DMS 273 treated with DMSO at 0.1 percent for 48 hours (cell line): Measurements from ENCODE around the gene CTAG1B.
"Not testable (repeated sequence)": the region's sequence is repeated elsewhere in the genome, so short reads cannot be mapped to it uniquely, and the experiment has no call there.

Experiments used
- DNase-seq: peaks from one replicate; lab custom pipeline; 2025; lab: John Stamatoyannopoulos, UW

Gene CTAG1B

GRCh38 chrX:154619182-154619581 lies at the start of gene CTAG1B:
Gene CTAG1B (minus strand): TSS chrX:154619282. CDS start chrX:154619218, 64 bp downstream.
- not testable (repeated sequence) for DNase-seq

GRCh38 chrX:154661899-154662298 lies 42.8 kb upstream of the CTAG1B start:
- no peak for DNase-seq

DNA sequence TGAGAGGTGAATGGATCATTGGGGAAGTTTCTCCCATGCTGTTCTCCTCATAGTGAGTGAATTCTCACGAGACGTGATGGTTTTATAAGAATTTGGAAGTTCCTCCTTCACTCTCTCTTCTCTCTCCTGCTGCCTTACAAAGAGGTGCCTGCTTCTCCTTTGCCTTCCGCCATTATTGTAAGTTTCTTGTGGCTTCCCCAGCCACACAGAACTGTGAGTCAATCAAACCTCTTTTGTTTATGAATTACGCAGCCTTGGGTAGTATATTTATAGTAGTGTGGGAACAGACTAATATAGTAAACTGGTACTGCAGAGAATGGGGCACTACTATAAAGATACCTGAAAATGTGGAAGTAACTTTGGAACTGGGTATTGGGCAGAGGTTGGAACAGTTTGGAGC lies 42.1 kb upstream of the CTAG1B start:
- no peak for DNase-seq

GRCh38 chrX:154660541-154660940 lies 41.5 kb upstream of the CTAG1B start:
- DNase-seq, result no peak

DNA sequence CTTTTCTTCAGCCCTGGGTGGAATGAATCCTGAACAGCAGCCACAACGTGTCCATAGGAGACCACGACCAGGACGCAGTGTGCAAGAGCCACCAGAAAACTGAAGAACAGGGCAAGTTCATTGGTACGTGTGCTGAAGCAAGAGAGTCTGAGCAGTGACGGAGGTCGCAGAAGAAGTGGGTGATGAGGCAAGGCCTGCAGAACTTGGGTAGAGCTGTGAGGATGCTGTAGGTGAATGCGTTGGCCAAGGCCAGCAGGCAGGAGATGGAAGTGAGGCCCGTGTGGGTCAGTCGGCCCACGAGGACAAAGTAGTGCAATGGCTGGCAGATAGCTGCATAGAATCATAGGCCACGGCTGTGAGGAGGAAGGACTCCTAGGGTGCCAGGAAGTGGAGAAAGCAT lies 39.9 kb upstream of the CTAG1B start:
- no peak for DNase-seq

DNA sequence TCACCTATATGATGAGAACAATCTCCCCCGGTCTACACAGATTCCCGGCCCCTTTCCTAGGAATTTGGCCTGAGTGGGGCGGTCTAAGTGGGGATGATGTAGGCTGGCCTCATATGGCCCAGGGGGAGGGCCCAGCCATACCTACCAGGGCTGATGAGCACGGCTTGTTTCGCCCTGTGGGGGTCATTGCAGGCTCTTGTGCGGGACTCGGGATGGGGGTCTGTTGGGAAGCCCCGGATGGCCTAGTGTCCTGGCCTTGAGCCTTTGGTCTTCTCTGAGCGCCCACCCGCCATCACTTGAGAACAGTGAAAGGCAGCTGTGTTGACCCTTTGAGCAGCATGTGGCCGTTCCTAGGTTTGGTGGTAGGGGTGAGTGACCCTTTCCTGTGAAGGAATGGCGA lies 39.1 kb upstream of the CTAG1B start:
- no peak for DNase-seq

GRCh38 chrX:154657226-154657805 lies 38.2 kb upstream of the CTAG1B start:
- no peak for DNase-seq

DNA sequence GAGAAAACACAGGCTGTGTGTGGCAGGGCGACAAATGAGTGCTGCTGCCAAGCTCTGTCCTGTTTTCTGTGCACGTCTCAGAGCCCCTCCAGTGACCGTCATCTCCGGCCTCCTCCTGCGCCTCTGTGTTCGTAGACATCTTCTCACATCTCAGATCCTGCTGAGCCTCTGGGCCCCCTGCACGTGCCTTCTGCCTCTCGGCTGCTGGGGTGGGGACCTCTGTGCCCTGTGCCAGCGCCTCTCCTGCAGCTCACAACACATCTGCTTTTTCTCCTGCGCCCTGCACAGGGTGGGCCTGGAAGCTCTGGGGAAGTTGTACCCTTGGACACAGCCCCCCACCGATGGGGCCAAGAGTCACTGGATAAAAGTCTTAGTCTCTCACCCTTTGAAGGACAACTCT lies 36.7 kb upstream of the CTAG1B start:
- DNase-seq, result no peak

GRCh38 chrX:154655346-154655745 lies 36.3 kb upstream of the CTAG1B start:
- no peak for DNase-seq

- DNase-seq, result no peak
Observed at GRCh38 chrX:154654925-154655324, 35.8 kb upstream of the CTAG1B start.

DNA sequence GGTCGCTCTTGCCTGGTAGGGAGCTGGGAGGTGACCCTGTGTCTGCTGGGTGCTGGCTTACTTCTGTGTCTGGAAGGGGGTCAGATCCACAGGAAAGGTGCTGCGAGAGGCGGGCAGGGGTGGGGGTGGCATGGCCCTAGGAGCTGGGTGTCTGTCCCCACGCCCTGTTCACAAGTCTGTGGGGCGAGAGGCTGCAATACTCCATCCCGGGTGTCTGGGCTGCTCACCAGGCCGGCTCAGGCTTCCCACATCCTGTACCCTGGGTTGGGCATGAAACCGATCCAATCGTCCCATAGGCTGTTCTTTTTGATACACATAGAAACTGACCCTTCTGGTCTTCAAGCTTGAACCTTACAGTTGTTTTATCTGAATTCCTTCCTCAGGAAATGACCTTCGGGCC lies 35.3 kb upstream of the CTAG1B start:
- DNase-seq, result no peak

- not testable (repeated sequence) for DNase-seq
Observed at GRCh38 chrX:154653413-154653812, 34.3 kb upstream of the CTAG1B start, which contains the start of gene CTAG2. Gene CTAG2 (minus strand): TSS chrX:154653579. CDS start chrX:154653515, 64 bp downstream.

DNA sequence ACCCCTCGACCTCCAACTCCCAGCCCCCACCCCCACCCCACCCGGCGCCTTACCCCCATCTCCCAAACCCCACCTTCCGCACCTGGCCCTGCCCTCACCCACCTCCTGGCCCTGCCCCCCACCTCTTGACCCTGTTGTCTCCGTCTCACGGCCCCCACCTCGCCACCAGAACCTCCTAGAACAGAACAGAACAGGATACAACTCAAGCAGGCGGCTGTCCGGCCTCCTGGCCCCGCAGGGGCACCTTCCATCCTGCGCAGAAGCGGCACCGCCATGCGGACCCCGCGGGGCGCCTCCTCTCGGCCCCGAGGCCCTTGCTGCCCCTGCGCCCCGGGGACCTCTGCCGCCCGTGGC lies 33.9 kb upstream of the CTAG1B start:
- DNase-seq, result no peak

DNA sequence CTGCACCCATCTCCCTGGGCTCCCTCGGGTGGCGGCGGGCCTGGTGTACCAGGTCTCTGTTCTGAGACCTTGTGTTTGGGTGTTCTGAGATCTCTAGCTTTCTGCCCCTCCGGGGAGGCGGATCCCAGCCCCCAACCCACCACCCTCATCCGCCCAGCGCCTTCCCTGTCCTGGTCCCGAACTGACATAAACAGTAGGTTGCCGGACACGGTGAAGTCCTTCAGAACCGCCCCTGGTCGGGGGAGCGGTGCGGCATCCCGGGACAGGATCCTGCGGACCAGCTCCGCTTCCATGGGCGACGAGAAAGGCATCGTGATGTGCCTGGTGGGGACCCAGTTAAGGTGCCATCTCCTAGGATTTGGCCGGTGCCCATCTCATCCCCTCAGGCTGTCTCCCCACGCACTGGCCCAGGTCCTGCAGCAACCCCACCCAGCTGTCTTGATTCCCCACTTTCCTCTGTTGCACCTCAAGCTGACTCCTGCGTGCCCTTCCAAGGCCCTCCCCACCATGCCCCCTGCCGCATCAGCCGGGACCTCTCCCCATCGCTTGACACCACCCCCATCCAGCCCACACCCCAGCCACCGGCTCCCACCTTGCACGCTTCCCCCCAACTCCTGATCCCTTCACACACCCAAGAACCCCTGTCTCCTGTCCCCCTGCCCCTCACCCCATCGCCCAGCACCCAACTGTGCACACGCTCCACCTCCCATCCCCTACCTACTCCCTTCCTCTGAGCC lies 33.4 kb upstream of the CTAG1B start:
- no peak for DNase-seq

DNA sequence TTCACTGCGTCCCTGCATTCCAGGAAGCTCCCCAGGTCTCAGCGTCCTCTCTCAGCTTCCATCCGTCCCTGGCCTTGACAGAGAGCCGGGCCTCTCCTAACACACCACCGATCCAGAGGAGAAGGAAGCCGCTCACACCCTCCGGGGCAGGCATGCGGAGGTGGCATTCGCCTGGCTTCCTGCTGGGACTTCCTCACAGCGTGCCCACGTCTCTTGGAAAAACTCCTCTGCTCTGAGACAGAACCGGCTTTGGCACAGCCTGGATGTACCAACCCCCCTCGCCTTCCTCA lies 31.1 kb upstream of the CTAG1B start:
- DNase-seq, result no peak

DNA sequence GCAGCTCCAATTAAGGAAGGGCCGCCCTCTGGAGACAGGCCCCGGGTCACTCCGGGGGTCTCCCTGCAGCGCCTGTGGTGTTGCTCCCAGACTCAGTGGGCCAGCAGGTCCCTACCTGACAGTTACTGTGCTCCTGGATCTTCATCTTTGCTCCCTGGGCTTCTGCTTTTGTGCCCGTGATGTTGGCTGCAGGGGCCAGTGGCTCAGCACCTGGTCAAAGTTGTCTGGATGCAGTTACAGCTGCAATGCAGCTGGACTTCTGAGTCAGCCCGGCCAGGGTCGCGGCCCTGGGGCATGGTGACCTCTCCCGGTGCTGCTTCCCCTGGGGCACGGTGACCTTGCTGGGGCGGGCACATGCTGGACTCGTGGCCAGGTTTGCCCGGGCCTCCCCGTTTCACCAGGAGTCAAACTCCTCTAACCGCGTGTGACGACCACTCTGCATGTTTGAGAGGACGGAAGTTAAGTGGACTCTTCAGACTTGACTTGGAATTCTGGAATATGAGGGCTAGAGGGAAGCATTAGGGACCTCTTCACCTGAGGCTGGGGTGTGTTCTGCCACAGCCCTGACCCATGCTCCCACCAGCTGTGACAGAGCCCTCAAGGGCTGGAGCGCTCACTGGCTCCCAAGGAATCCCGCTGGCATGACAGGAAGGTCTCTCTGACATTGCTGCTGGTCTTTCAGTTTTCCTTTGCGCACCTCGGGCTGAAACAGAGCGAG lies 30.6 kb upstream of the CTAG1B start:
- DNase-seq, result no peak

GRCh38 chrX:154648931-154649330 lies 29.8 kb upstream of the CTAG1B start:
- no peak for DNase-seq

- not testable (repeated sequence) for DNase-seq
Observed at GRCh38 chrX:154645745-154646378, 26.8 kb upstream of the CTAG1B start.

GRCh38 chrX:154643708-154644107 lies 24.6 kb upstream of the CTAG1B start:
- DNase-seq, result not testable (repeated sequence)

GRCh38 chrX:154641740-154642139 lies 22.7 kb upstream of the CTAG1B start:
- DNase-seq, result not testable (repeated sequence)

DNA sequence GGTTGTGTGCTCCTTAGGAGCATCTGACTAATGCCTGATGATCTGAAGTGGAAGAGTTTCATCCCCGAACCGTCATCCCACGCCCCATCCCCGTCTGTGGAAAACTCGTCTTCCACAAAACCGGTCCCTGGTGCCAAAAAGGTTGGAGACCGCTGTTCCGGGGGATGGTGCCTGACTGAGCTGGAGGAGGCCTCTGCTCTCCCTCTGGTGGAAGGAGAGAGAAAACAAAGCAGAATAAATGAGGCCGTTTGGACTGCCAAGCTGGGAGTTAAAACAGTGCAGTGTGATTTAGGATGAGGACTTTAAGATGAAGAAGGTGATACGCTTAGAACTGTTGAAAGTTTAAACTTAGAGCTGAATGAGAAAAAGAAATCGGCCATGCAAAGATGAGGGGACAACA lies 14.6 kb upstream of the CTAG1B start:
- DNase-seq, result not testable (repeated sequence)

DNA sequence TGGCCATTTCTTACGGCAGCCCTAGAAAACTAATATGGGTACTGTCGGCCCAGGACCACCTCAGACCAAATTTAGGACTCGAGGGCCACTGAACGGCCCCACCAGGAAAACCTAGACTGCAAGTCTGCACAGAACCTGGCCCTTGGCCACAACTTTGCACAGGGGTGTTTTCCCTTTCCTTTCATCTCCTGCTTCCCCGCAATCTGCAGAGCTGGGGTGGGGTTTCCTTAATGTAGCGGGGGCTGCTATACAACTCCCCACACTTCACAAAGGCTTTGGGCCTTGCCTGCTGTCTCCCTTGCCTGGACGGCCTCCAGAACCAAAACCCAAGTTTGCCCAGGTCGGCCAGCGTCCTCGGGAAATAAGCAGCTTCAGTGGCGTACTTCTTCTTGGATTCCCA lies 11.9 kb upstream of the CTAG1B start:
- not testable (repeated sequence) for DNase-seq

DNA sequence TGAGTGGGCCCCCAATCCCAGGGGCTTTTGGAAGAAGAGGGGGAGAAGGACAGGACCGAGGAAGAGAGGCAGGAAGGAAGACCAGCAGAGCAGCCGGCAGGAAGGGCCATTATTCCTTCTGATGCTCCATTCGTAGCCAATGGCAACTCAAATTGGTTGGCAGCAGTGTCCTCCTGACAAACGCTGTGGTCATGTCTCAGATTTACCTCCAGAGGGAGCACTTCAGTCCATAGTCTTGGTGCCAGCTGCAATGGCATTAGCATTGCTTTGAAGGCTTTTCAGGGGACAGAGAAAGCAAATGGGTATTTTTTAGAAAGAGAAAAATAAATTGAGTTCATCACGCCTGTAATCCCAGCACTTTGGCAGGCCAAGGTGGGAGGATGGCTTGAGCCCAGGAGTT lies 9.9 kb upstream of the CTAG1B start:
- not testable (repeated sequence) for DNase-seq
